PFSK-1 (cell line): ENCODE data around the gene ROBO2.

ENCODE experiments used
- FOXP2 ChIP-seq: optimal IDR thresholded peaks from 2 replicates; pipeline ENCODE3; 2011; ENCODE audit warnings: borderline replicate concordance, control low read depth, inconsistent platforms; ENCODE audit not compliant: insufficient read depth; ENCODE audit errors: extremely low read length, extremely low read depth
- POLR2AphosphoS5 ChIP-seq: IDR thresholded peaks from 2 replicates; pipeline ENCODE4 v1.6.1; 2012; ENCODE audit warnings: low read depth, mild to moderate bottlenecking, control low read depth, low read length, moderate library complexity
- SIN3A ChIP-seq: IDR thresholded peaks from 2 replicates; pipeline ENCODE4 v1.6.1; 2012; ENCODE audit warnings: mild to moderate bottlenecking, low read length, moderate library complexity, borderline replicate concordance; ENCODE audit not compliant: insufficient read depth
- TAF1 ChIP-seq: IDR thresholded peaks from 2 replicates; pipeline ENCODE4 v1.6.1; 2012; ENCODE audit warnings: low read length, control low read depth, borderline replicate concordance; ENCODE audit not compliant: insufficient read depth
- TF ChIP-seq, protein P1 (sequence below), 2 experiments: IDR thresholded peaks; 2 replicates each; pipeline versions ENCODE4 v1.6.1 to v1.8.0; 2011 to 2012; ENCODE audit warnings: low read depth in 2 of 2, low read length in 2 of 2, control low read depth in 1 of 2, inconsistent platforms in 1 of 2, mild to moderate bottlenecking in 1 of 2, moderate library complexity in 1 of 2; ENCODE audit not compliant: insufficient read depth in 1 of 2

ROBO2 gene

DNA sequence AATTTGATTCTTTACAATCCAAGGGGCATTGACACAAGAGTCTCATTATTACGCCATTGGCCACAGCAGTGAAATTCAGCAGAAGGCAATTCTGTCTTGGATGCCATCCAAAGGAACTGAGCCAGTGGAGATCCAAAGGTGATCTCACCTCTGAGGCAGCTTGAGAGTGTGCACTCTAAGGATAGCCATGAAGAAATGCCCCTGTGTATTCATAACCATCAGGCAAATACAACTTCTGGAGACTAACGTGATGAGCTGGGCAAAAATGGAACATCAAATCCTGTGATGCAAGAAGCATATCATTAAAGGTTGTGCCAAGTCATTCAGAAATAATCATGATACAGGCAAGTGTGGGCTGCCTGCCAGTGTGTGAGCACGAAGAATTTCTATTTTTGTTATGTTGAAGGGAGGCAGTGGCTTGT lies 41.4 kb downstream of the ROBO2 start:
- no peak for TF ChIP-seq TAF1
- TF ChIP-seq FOXP2, result no peak
- TF ChIP-seq, protein P1, sequence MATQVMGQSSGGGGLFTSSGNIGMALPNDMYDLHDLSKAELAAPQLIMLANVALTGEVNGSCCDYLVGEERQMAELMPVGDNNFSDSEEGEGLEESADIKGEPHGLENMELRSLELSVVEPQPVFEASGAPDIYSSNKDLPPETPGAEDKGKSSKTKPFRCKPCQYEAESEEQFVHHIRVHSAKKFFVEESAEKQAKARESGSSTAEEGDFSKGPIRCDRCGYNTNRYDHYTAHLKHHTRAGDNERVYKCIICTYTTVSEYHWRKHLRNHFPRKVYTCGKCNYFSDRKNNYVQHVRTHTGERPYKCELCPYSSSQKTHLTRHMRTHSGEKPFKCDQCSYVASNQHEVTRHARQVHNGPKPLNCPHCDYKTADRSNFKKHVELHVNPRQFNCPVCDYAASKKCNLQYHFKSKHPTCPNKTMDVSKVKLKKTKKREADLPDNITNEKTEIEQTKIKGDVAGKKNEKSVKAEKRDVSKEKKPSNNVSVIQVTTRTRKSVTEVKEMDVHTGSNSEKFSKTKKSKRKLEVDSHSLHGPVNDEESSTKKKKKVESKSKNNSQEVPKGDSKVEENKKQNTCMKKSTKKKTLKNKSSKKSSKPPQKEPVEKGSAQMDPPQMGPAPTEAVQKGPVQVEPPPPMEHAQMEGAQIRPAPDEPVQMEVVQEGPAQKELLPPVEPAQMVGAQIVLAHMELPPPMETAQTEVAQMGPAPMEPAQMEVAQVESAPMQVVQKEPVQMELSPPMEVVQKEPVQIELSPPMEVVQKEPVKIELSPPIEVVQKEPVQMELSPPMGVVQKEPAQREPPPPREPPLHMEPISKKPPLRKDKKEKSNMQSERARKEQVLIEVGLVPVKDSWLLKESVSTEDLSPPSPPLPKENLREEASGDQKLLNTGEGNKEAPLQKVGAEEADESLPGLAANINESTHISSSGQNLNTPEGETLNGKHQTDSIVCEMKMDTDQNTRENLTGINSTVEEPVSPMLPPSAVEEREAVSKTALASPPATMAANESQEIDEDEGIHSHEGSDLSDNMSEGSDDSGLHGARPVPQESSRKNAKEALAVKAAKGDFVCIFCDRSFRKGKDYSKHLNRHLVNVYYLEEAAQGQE (IDR thresholded peaks at IDR 0.05; ENCODE audit: insufficient read depth in 1 of 2, low read depth in 2 of 2, low read length in 2 of 2), result no peak
- no peak for TF ChIP-seq SIN3A
- TF ChIP-seq POLR2AphosphoS5, result no peak

DNA sequence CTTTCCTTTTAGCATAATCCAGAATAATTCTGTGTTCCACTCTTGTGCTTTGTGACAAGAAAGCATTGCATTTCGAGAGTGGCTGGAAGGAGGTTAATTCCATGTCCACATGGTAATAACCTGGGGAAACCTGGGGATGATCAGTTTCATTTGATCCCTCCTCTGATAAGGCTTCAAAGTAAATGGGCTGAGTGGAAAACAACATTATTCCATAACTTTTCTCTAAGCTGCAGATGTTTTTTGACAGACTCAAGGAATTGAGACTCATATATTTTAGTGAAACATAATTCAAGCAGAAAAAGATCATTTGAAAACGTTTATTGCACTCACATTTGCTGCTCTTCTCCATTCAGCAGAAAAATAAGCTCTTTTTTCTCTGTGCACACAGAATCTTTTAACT lies 44.6 kb downstream of the ROBO2 start:
- TF ChIP-seq POLR2AphosphoS5 (no peak), TAF1 (no peak), SIN3A (no peak)
- TF ChIP-seq, protein P1 (IDR thresholded peaks at IDR 0.05; ENCODE audit: insufficient read depth in 1 of 2, low read depth in 2 of 2, low read length in 2 of 2), result no peak

DNA sequence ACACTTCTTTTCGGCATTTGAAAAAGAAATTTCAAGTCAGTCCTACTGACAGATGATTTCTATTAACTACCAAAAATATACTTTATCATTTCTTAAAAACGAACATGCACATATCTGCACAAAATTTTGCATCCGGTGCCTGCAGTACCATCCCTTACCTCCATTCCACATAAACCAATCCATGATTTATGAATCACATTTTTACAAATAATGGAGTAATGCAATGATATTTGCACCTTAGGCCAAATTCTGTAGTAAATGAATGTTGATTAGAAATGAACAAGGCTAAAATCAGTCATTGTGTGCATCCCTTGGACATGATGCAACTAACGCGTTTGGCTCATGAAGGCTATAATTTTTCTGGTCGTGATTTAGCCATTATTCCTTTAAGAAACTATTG lies 46.5 kb downstream of the ROBO2 start:
- TF ChIP-seq, protein P1 (IDR thresholded peaks at IDR 0.05; ENCODE audit: insufficient read depth in 1 of 2, low read depth in 2 of 2, low read length in 2 of 2), result no peak
- no peak for TF ChIP-seq SIN3A
- no peak for TF ChIP-seq POLR2AphosphoS5
- TF ChIP-seq TAF1, result no peak
- no peak for TF ChIP-seq FOXP2

DNA sequence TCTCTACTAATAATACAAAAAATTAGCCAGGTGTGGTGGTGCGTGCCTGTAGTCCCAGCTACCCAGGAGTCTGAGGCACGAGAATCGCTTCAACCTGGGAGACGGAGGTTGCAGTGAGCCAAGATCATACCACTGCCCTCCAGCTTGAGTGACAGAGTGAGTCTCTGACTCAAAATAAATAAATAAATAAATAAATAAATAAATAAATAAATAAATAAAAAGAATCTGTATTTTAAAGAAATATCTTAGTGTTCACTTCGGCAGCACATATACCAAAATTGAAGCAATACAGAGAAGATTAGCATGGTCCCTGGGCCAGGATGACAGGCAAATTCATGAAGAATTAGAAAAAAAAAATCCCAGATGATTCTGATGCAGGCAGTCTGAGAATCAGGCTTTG lies 51.9 kb downstream of the ROBO2 start:
- TF ChIP-seq POLR2AphosphoS5 (no peak), FOXP2 (no peak), SIN3A (no peak), TAF1 (no peak)
- TF ChIP-seq, protein P1 (IDR thresholded peaks at IDR 0.05; ENCODE audit: insufficient read depth in 1 of 2, low read depth in 2 of 2, low read length in 2 of 2), result no peak

DNA sequence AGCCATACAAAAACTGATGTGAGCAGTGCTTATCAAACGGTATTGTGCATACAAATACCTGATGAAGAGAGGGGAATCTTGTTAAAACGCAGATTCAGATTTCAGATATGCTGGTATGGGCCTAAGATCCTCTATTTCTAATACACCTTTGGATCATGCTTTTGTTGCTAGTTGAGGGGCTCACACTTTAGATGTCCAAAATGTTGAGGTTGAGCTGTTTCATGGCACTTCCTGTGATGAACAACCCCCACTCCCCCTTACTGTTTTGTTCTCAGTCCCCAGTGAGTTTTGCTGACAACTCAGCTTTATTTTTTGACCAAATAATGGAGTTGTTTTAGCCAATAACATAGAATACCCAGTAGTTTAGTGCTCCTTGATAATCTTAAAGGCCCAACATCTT lies 53.2 kb downstream of the ROBO2 start:
- TF ChIP-seq TAF1, result no peak
- TF ChIP-seq, protein P1 (IDR thresholded peaks at IDR 0.05; ENCODE audit: insufficient read depth in 1 of 2, low read depth in 2 of 2, low read length in 2 of 2), result no peak
- TF ChIP-seq POLR2AphosphoS5, result no peak
- TF ChIP-seq SIN3A, result no peak
